Measurements from ENCODE around the gene SPINK8.

DNA sequence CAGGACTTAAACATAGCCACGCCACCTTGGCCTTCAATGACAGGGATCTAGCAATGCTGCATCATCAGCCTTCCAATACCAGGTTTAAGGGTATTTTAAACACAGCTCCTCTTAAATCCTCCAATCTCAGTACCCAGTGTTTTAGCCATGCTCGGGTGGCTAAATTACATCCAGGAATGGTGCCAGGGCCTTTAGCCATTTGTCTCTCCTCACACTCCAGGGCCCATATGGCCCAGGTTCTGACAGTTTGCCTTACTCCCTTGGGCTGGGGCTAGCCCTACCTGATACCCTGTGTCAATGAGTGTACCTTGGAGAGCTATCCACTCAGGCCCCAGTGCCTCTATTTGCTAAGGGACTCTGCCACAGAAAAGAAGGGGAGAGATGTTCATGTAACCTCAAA, 63.2 kb downstream of the SPINK8 start:
- TF ChIP-seq, protein P1, sequence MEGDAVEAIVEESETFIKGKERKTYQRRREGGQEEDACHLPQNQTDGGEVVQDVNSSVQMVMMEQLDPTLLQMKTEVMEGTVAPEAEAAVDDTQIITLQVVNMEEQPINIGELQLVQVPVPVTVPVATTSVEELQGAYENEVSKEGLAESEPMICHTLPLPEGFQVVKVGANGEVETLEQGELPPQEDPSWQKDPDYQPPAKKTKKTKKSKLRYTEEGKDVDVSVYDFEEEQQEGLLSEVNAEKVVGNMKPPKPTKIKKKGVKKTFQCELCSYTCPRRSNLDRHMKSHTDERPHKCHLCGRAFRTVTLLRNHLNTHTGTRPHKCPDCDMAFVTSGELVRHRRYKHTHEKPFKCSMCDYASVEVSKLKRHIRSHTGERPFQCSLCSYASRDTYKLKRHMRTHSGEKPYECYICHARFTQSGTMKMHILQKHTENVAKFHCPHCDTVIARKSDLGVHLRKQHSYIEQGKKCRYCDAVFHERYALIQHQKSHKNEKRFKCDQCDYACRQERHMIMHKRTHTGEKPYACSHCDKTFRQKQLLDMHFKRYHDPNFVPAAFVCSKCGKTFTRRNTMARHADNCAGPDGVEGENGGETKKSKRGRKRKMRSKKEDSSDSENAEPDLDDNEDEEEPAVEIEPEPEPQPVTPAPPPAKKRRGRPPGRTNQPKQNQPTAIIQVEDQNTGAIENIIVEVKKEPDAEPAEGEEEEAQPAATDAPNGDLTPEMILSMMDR (optimal IDR thresholded peaks at IDR 0.05 in 1 of 3, IDR thresholded peaks at IDR 0.05 in 1 of 3, conservative IDR thresholded peaks at IDR 0.05 in 1 of 3; ENCODE audit: extremely low read depth in 1 of 3, insufficient read depth in 2 of 3, low read length in 3 of 3) = no peak
- TF ChIP-seq EZH2 (IDR thresholded peaks at IDR 0.05; ENCODE audit: low read length) = no peak
